ENCODE measurements around the gene NUDT21.
A peak's percentile ranks its signal among the peaks of the same experiment; 100 is the strongest.

NUDT21 gene

DNA sequence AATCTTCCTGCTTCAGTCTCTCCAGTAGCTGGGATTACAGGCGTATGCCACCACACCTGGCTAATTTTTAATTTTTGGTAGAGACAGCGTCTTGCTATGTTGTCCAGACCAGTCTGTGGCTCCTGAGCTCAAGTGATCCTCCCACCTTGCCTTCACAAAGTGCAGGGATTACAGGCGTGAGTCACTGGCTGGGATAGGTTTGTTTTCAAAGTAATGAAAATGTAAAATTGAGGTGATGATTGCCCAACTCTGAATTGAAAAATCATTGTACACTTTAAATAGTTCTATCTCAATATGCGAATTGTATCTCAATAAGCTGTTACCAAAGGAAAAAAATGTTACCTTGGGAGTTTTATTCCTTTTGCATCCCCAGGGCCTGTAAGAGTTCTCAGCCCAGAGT, 24.5 kb downstream of the NUDT21 start:
- no peaks in the 10 kb centered on the region for H3K36me3 ChIP-seq (ENCODE audit: insufficient read depth, low read length)
- H3K4me3 ChIP-seq (ENCODE audit: low read depth, low read length), result no peak overlapping the region
- no peaks in the 10 kb centered on the region for H3K27me3 ChIP-seq (ENCODE audit: insufficient read depth, low read length)
- H2AFZ ChIP-seq (ENCODE audit: low read length, unreplicated experiment), result no peak overlapping the region
- H3K79me2 ChIP-seq (ENCODE audit: control insufficient read depth, insufficient read depth, low read length, unreplicated experiment), result peaks cover 35% of the 10 kb centered on the region
- H3K4me1 ChIP-seq (ENCODE audit: control insufficient read depth, insufficient read depth, low read length, unreplicated experiment), result peaks cover 22% of the 10 kb centered on the region
- H3K27ac ChIP-seq (ENCODE audit: low read depth, low read length), result no peak overlapping the region

DNA sequence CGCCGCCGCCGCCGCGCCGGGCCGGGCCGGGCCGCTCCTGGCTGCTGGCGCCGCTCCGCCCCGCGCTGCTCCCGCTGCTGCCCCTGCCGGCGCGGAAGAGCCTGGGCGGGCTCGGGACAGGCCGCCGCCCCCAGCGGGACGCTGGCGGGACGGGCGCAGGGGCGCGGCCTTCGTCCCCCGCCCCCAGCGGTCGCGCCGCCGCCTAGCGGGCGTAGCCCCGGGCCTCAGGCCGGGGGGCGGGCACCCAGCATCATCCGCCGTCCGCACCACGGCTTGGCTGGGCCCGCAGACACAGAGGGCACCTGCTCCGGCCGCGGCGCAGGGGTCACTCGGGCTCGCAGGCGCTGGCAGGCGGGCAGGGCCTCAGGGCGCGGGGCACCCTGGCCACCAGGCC, 25.7 kb downstream of the NUDT21 start, which contains the start of gene AMFR:
TSS of gene AMFR (minus strand) at position 107 of the 394 bp plus-strand sequence. CDS start 218 bp downstream, outside the sequence.
- H3K4me3 ChIP-seq (ENCODE audit: low read depth, low read length), result peak within 1 kb of the TSS; percentile 97
- H3K27ac ChIP-seq (ENCODE audit: low read depth, low read length), result peak within 1 kb of the TSS; percentile 28; the same call in 1 of the 2 replicates
- peaks cover 24% of the 10 kb centered on the region for H3K4me1 ChIP-seq (ENCODE audit: control insufficient read depth, insufficient read depth, low read length, unreplicated experiment)
- no peaks in the 10 kb centered on the region for H3K27me3 ChIP-seq (ENCODE audit: insufficient read depth, low read length)
- no peaks in the 10 kb centered on the region for H3K36me3 ChIP-seq (ENCODE audit: insufficient read depth, low read length)
- peak within 1 kb of the TSS; percentile 77 for H2AFZ ChIP-seq (ENCODE audit: low read length, unreplicated experiment)
- H3K79me2 ChIP-seq (ENCODE audit: control insufficient read depth, insufficient read depth, low read length, unreplicated experiment), result peaks cover 46% of the 10 kb centered on the region

DNA sequence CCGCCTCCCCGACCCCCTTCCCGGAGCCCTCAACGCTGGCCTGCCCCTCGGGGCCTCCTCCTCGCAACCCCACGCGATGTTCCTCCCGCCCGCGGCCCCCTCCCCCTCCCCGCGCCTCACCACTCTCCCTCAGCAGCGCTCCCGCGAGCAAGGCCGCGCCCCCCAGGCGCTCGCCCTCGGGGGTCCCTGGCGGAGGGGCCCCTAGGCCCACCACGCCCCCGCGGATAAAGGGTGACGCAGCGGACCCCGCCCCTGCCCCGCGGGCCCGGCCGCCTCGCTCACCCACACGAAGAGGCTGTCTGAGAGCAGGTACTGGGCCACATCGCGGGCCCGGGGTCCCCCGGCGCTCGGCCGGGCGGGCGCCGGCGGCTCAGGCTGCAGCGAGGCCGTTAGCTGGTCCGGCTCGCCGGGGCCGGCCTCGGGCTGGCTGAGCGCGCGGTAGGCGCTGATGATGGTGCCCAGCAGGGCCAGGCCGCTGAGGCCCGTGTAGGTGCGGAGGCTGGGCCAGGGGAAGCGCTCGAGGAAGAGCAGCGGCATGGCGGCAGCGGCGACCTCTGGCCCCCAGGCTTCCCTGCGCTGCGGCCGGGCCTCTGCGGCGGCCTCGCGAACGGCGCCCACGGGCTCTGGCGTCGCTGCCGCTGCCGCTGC, 26.2 kb downstream of the NUDT21 start:
- Histone ChIP-seq H3K27ac (ENCODE audit: low read depth, low read length) (peak overlapping the region; percentile 28; the same call in 1 of the 2 replicates), H3K4me3 (ENCODE audit: low read depth, low read length) (peak overlapping the region; percentile 97), H3K27me3 (ENCODE audit: insufficient read depth, low read length) (no peaks in the 10 kb centered on the region), H3K36me3 (ENCODE audit: insufficient read depth, low read length) (no peaks in the 10 kb centered on the region), H3K4me1 (ENCODE audit: control insufficient read depth, insufficient read depth, low read length, unreplicated experiment) (peaks cover 29% of the 10 kb centered on the region), H2AFZ (ENCODE audit: low read length, unreplicated experiment) (peak overlapping the region; percentile 77), H3K79me2 (ENCODE audit: control insufficient read depth, insufficient read depth, low read length, unreplicated experiment) (peaks cover 52% of the 10 kb centered on the region)

DNA sequence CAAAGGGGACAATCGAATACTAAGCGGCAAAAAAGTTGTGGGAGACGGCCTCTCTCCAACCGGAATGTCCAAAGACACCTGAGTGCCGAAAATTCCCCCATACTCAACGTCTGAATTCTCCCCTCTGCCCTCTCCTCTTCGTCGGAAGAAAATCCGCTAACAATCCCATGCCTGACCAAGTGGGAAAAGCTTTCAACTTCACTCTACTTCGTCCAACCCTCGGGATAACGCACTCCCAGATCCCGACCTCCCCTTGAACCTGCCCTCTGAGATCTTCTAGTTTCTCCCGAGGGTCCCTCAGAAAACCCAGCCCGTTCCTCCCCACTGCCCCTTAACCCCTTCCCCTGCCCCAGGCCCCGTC, 26.7 kb downstream of the NUDT21 start:
- H3K79me2 ChIP-seq (ENCODE audit: control insufficient read depth, insufficient read depth, low read length, unreplicated experiment), result peaks cover 55% of the 10 kb centered on the region
- H3K27ac ChIP-seq (ENCODE audit: low read depth, low read length), result peak overlapping the region; percentile 2; the same call in 1 of the 2 replicates
- H2AFZ ChIP-seq (ENCODE audit: low read length, unreplicated experiment), result peak overlapping the region; percentile 43

DNA sequence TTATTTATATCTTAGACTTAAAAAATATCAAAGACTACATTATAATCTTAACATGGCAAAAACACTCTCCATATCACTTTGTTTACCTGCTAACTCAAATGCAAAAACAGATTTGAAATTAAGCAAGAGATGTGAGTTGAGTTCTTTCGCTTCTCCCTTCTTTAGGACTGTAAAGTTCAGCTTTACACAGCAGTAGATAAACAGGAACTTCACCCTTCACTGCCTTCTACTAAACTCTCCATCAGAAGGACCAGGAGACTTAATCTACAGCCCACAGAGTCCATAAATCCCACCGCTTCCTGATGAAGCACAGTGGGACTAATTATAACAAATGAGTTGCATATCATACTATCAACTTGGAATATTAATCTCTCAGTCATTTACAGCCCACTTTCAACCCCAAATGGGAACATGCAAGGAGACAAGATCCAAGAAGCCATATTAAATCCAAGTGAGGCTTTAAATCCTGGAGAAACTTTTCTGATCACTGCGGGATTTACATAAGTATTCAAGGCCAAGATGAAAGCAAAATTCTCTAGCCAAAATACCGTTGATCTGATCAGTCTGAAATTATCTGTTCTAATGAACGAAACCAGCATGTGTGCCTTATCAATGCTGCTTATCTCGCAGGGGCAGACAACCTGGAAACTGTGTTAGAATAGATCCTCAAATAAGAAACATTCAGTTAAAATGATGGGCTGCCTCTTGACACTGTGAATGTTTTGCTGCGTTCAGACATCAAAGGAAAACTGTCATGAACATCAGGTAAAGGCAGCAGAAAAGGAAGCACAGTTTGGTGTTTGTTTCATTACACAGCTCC, 27.3 kb downstream of the NUDT21 start:
- Histone ChIP-seq H3K36me3 (ENCODE audit: insufficient read depth, low read length) (no peaks in the 10 kb centered on the region), H3K4me1 (ENCODE audit: control insufficient read depth, insufficient read depth, low read length, unreplicated experiment) (peaks cover 32% of the 10 kb centered on the region), H2AFZ (ENCODE audit: low read length, unreplicated experiment) (peak overlapping the region; percentile 43), H3K27me3 (ENCODE audit: insufficient read depth, low read length) (no peaks in the 10 kb centered on the region), H3K27ac (ENCODE audit: low read depth, low read length) (no peak overlapping the region), H3K79me2 (ENCODE audit: control insufficient read depth, insufficient read depth, low read length, unreplicated experiment) (peaks cover 55% of the 10 kb centered on the region), H3K4me3 (ENCODE audit: low read depth, low read length) (peak overlapping the region; percentile 97)

More for the DNA sequence above, 26.7 kb downstream of the NUDT21 start:
- Histone ChIP-seq H3K27me3 (ENCODE audit: insufficient read depth, low read length) (no peaks in the 10 kb centered on the region), H3K4me1 (ENCODE audit: control insufficient read depth, insufficient read depth, low read length, unreplicated experiment) (peaks cover 32% of the 10 kb centered on the region), H3K4me3 (ENCODE audit: low read depth, low read length) (peak overlapping the region; percentile 97), H3K36me3 (ENCODE audit: insufficient read depth, low read length) (no peaks in the 10 kb centered on the region)

DNA sequence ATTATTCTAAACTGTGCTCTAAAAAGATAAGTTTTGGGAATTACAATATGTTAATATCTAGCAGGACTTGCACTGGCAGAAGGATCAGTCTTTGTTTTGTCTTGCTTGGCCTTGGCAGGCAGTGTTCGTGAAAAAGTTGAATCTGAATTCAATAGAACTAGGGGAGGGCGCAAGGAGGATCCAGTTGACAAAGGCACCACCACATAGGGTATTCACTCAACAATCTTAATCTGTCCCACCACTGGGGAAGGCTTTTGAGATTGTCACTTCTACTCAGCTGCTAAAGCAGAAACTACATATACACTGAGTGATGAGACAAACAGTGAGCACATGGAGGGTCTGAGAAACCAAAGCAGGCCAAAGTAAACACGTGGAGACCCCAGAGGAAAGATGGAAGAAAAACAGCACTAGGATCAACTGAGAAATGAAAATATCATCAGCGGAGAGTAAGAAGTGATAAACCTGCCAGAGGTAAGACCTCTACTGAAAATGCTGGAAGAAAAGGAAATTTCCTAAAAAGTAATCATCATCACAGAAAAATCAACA, 28.2 kb downstream of the NUDT21 start:
- H3K4me3 ChIP-seq (ENCODE audit: low read depth, low read length), result peak overlapping the region; percentile 97
- H3K27ac ChIP-seq (ENCODE audit: low read depth, low read length), result no peak overlapping the region

DNA sequence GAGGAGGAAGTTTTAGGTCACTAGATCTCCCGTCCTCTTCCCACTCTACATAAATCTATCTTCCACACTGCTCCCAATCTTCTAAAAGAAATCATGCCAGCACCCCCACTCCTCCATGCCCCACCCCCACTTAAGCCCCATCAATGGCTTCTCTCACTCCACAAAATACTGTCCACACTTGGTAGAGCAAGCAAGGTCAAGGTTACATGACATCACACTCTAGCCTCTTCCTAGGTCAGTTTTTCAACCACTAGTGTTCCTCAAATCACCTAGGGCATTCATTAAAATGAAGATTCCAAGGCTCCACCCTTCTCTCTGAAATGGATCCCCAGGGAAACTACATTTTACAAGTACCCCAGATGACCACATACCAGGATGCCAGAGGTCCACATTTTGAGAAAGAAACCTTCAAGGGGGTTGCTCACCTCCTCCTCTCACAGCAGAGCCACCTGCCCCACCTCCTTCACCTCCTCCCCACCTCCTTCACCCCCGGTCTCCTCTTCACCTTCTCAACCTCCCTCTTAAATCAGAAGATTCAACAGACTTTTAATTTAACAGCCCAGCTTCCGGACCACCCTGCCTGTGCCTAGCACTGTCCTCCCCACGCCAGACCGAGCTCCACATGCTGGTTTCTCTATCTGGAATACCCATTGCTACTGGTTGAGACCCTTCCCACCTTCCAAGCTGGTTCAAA, 29.0 kb downstream of the NUDT21 start:
- H3K36me3 ChIP-seq (ENCODE audit: insufficient read depth, low read length), result no peaks in the 10 kb centered on the region
- H3K4me3 ChIP-seq (ENCODE audit: low read depth, low read length), result no peak overlapping the region
- H2AFZ ChIP-seq (ENCODE audit: low read length, unreplicated experiment), result no peak overlapping the region
- H3K27me3 ChIP-seq (ENCODE audit: insufficient read depth, low read length), result no peaks in the 10 kb centered on the region
- no peak overlapping the region for H3K27ac ChIP-seq (ENCODE audit: low read depth, low read length)
- peaks cover 67% of the 10 kb centered on the region for H3K79me2 ChIP-seq (ENCODE audit: control insufficient read depth, insufficient read depth, low read length, unreplicated experiment)
- peaks cover 32% of the 10 kb centered on the region for H3K4me1 ChIP-seq (ENCODE audit: control insufficient read depth, insufficient read depth, low read length, unreplicated experiment)

More for the DNA sequence above, 28.2 kb downstream of the NUDT21 start:
- Histone ChIP-seq H3K36me3 (ENCODE audit: insufficient read depth, low read length) (no peaks in the 10 kb centered on the region), H3K4me1 (ENCODE audit: control insufficient read depth, insufficient read depth, low read length, unreplicated experiment) (peaks cover 32% of the 10 kb centered on the region), H3K79me2 (ENCODE audit: control insufficient read depth, insufficient read depth, low read length, unreplicated experiment) (peaks cover 58% of the 10 kb centered on the region), H2AFZ (ENCODE audit: low read length, unreplicated experiment) (no peak overlapping the region), H3K27me3 (ENCODE audit: insufficient read depth, low read length) (no peaks in the 10 kb centered on the region)

DNA sequence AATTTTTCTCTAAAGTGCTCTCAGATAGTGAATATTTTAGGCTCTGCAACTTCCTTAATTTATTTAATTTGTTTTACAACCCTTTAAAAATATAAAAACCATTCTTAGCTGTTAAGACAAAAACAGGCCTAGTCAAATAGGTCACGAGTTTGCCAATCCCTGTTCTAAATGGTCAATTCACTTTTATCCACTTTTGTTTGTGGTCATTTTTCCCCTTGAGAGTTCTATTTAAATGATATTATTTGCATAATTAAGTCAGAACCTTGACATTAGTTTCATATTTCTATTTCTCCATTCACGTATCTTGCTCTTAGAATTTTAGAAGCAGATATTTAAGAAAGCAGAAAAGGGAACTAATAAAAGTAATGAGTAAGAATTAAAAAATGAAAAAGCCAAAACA, 29.8 kb downstream of the NUDT21 start:
- Histone ChIP-seq H3K79me2 (ENCODE audit: control insufficient read depth, insufficient read depth, low read length, unreplicated experiment) (peaks cover 74% of the 10 kb centered on the region), H3K4me3 (ENCODE audit: low read depth, low read length) (no peak overlapping the region), H2AFZ (ENCODE audit: low read length, unreplicated experiment) (no peak overlapping the region), H3K36me3 (ENCODE audit: insufficient read depth, low read length) (no peaks in the 10 kb centered on the region), H3K27ac (ENCODE audit: low read depth, low read length) (no peak overlapping the region), H3K27me3 (ENCODE audit: insufficient read depth, low read length) (no peaks in the 10 kb centered on the region), H3K4me1 (ENCODE audit: control insufficient read depth, insufficient read depth, low read length, unreplicated experiment) (peaks cover 32% of the 10 kb centered on the region)

DNA sequence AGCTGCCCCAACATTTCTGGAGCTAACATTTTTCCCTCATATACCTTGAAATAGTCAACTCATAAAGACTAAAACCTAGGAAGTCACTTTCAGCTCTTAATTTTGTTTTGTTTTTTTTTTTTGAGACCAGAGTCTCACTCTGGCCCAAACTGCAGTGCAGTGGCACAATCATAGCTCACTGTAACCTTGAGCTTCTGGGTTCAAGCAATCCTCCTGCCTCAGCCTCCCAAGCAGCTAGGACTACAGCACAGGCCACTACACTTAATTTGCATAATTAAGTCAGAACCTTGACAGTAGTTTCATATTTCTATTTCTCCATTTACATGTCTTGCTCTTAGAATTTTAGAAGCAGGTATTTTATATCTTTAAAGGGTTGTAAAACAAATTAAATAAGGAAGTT, 30.5 kb downstream of the NUDT21 start:
- peaks cover 74% of the 10 kb centered on the region for H3K79me2 ChIP-seq (ENCODE audit: control insufficient read depth, insufficient read depth, low read length, unreplicated experiment)

DNA sequence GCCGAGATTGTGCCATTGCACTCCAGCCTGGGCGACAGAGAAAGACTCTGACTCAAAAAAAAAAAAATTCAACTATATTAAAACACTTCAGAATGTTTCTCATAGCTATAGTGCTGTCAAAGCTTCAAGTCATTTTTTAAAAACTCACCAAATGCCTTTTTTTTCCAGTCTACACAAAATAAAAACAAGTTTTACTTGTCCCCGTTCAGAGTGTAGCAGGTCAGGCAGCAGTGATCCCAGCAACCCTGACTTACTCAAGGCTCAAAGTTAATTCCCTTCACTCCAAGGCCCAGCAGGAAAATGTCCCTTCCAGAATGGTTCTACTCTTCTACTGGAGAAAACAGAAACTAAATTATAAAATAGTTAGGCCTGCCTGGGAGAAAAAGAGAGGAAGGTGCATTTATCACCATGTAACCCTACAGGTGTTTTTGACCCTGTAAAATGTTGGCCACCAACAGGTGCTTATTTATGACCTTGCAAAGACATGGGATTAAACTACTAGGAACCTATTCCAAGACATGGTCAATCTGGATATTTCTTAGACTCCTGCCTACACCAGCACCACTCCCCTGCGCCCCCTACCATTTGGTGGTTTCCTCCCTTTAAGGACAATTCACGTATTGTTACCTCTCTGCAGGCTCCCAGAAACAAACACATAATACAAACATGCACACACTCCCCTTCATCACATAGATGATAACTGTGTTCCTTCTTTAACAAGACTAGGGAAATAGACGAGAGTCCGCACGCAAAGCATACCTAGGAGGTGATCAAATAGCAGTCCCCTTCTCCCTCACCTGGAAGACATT, 31.2 kb downstream of the NUDT21 start:
- Histone ChIP-seq H3K36me3 (ENCODE audit: insufficient read depth, low read length) (no peaks in the 10 kb centered on the region), H2AFZ (ENCODE audit: low read length, unreplicated experiment) (no peak overlapping the region), H3K79me2 (ENCODE audit: control insufficient read depth, insufficient read depth, low read length, unreplicated experiment) (peaks cover 79% of the 10 kb centered on the region), H3K27me3 (ENCODE audit: insufficient read depth, low read length) (no peaks in the 10 kb centered on the region), H3K27ac (ENCODE audit: low read depth, low read length) (no peak overlapping the region), H3K4me1 (ENCODE audit: control insufficient read depth, insufficient read depth, low read length, unreplicated experiment) (peaks cover 36% of the 10 kb centered on the region), H3K4me3 (ENCODE audit: low read depth, low read length) (no peak overlapping the region)

More for the DNA sequence above, 30.5 kb downstream of the NUDT21 start:
- Histone ChIP-seq H3K4me1 (ENCODE audit: control insufficient read depth, insufficient read depth, low read length, unreplicated experiment) (peaks cover 32% of the 10 kb centered on the region), H3K27me3 (ENCODE audit: insufficient read depth, low read length) (no peaks in the 10 kb centered on the region), H3K4me3 (ENCODE audit: low read depth, low read length) (no peak overlapping the region), H3K36me3 (ENCODE audit: insufficient read depth, low read length) (no peaks in the 10 kb centered on the region), H3K27ac (ENCODE audit: low read depth, low read length) (no peak overlapping the region), H2AFZ (ENCODE audit: low read length, unreplicated experiment) (no peak overlapping the region)
